HuH-7.5 (cell line): ENCODE data around the gene PCOLCE2.

ENCODE experiments used
- DNase-seq: peaks from one replicate; pipeline ENCODE4 v3.0.0; 2011; ENCODE audit warnings: low spot score

The PCOLCE2 gene

GRCh38 chr3:142863930-142864920 lies 24.7 kb downstream of the PCOLCE2 start:
- no peak for DNase-seq

- DNase-seq = no peak
Observed at GRCh38 chr3:142863010-142863817, 25.7 kb downstream of the PCOLCE2 start.

GRCh38 chr3:142861926-142862325 lies 27.0 kb downstream of the PCOLCE2 start:
- DNase-seq = no peak

- DNase-seq = no peak
Observed at GRCh38 chr3:142858043-142858442, 30.8 kb downstream of the PCOLCE2 start.

- DNase-seq = peak; percentile 8
Observed at GRCh38 chr3:142857056-142857455, 31.8 kb downstream of the PCOLCE2 start.

GRCh38 chr3:142853270-142854168 lies 35.4 kb downstream of the PCOLCE2 start:
- DNase-seq = no peak

- no peak for DNase-seq
Observed at GRCh38 chr3:142852009-142852408, 36.9 kb downstream of the PCOLCE2 start.

GRCh38 chr3:142850395-142851023 lies 38.4 kb downstream of the PCOLCE2 start:
- peak; percentile 29 for DNase-seq

GRCh38 chr3:142849148-142849547 lies 39.7 kb downstream of the PCOLCE2 start:
- DNase-seq = no peak

GRCh38 chr3:142846779-142847577 lies 41.9 kb downstream of the PCOLCE2 start:
- no peak for DNase-seq

GRCh38 chr3:142844339-142844977 lies 44.4 kb downstream of the PCOLCE2 start:
- peak; percentile 22 for DNase-seq

- DNase-seq = no peak
Observed at GRCh38 chr3:142839831-142840230, 49.1 kb downstream of the PCOLCE2 start.

GRCh38 chr3:142837526-142837925 lies 51.4 kb downstream of the PCOLCE2 start:
- DNase-seq = no peak

GRCh38 chr3:142828703-142829305 lies 60.1 kb downstream of the PCOLCE2 start:
- DNase-seq = peak; percentile 63

- no peak for DNase-seq
Observed at GRCh38 chr3:142819179-142819578, 69.7 kb downstream of the PCOLCE2 start.

- no peak for DNase-seq
Observed at GRCh38 chr3:142818651-142819050, 70.2 kb downstream of the PCOLCE2 start.

GRCh38 chr3:142817897-142818296 lies 71.0 kb downstream of the PCOLCE2 start:
- DNase-seq = no peak

GRCh38 chr3:142817356-142817755 lies 71.5 kb downstream of the PCOLCE2 start:
- no peak for DNase-seq

- DNase-seq = no peak
Observed at GRCh38 chr3:142815803-142816202, 73.1 kb downstream of the PCOLCE2 start.

GRCh38 chr3:142809259-142809658 lies 79.6 kb downstream of the PCOLCE2 start:
- DNase-seq = no peak
